ENCODE results near the gene SHISA5.

Gene SHISA5

GRCh38 chr3:48428088-48428571, 75.8 kb downstream of the SHISA5 start:
- H3K14ac ChIP-seq (ENCODE audit: low read length) = no peak overlapping the region
- DNase-seq (ENCODE audit: low spot score) = no peak
- peak overlapping the region; percentile 84 for H3K4me2 ChIP-seq (ENCODE audit: insufficient read depth, low read length, poor library complexity, severe bottlenecking)
- H2BK5ac ChIP-seq (ENCODE audit: low read length) = peak overlapping the region; percentile 91
- no peak overlapping the region for H2BK120ac ChIP-seq (ENCODE audit: low read depth, low read length)
- no CpG with 5 or more reads among the region's 7 CpGs for WGBS, 2 donors (ENCODE audit: extremely low coverage in 2 of 2, insufficient read length in 2 of 2, insufficient replicate concordance in 1 of 2)
- H2AFZ ChIP-seq (ENCODE audit: low read length) = peak overlapping the region; percentile 88
- peak overlapping the region; percentile 78 for H3K9ac ChIP-seq (ENCODE audit: low read depth, low read length, poor library complexity)
- H3K27ac ChIP-seq (replicated peaks; ENCODE audit: low read length) = no peak overlapping the region
- H4K8ac ChIP-seq (ENCODE audit: low read depth, low read length) = no peak overlapping the region
- H4K91ac ChIP-seq (ENCODE audit: low read depth, low read length, poor library complexity) = no peak overlapping the region
- H3K23ac ChIP-seq (ENCODE audit: low read depth, low read length, poor library complexity) = no peak overlapping the region
- peaks cover 35% of the 10 kb centered on the region for H3K79me1 ChIP-seq (ENCODE audit: low read depth, low read length)
- no peak overlapping the region for H2BK12ac ChIP-seq (ENCODE audit: low read length)
- peak overlapping the region; percentile 13 for H2AK5ac ChIP-seq (ENCODE audit: low read depth, low read length)
- peak overlapping the region; percentile 77 to 84 for H3K4me3 ChIP-seq (ENCODE audit: low read length in 2 of 2)
- H3K36me3 ChIP-seq (replicated peaks in 1 of 2; ENCODE audit: control insufficient read depth in 2 of 2, insufficient read depth in 2 of 2, low read length in 2 of 2) = peaks cover 14 to 63% of the 10 kb centered on the region in 2 donors
- no peak overlapping the region for H2BK15ac ChIP-seq (ENCODE audit: low read length)
- H3K9me3 ChIP-seq (replicated peaks in 1 of 2; ENCODE audit: control insufficient read depth in 2 of 2, insufficient read depth in 1 of 2, low read depth in 1 of 2, low read length in 2 of 2) = no peaks in the 10 kb centered on the region
- H3K4ac ChIP-seq (ENCODE audit: low read length) = no peak overlapping the region
- H3K18ac ChIP-seq (ENCODE audit: low read length) = peak overlapping the region; percentile 75
- peaks cover 23 to 40% of the 10 kb centered on the region in 2 donors for H3K4me1 ChIP-seq (ENCODE audit: control insufficient read depth in 2 of 2, insufficient read depth in 1 of 2, low read depth in 1 of 2, low read length in 2 of 2)
- H3K27me3 ChIP-seq (ENCODE audit: control insufficient read depth in 3 of 3, insufficient read depth in 3 of 3, low read depth in 1 of 3, low read length in 3 of 3) = no peaks in the 10 kb centered on the region

GRCh38 chr3:48427630-48427962, 76.4 kb downstream of the SHISA5 start:
- H3K27me3 ChIP-seq (ENCODE audit: control insufficient read depth in 3 of 3, insufficient read depth in 3 of 3, low read depth in 1 of 3, low read length in 3 of 3) = no peaks in the 10 kb centered on the region
- peaks cover 40% of the 10 kb centered on the region for H3K79me1 ChIP-seq (ENCODE audit: low read depth, low read length)
- no peak overlapping the region for H2BK12ac ChIP-seq (ENCODE audit: low read length)
- no peak overlapping the region for H2BK120ac ChIP-seq (ENCODE audit: low read depth, low read length)
- no peak overlapping the region for H2BK15ac ChIP-seq (ENCODE audit: low read length)
- H3K18ac ChIP-seq (ENCODE audit: low read length) = peak overlapping the region; percentile 41
- peaks cover 14 to 63% of the 10 kb centered on the region in 2 donors for H3K36me3 ChIP-seq (replicated peaks in 1 of 2; ENCODE audit: control insufficient read depth in 2 of 2, insufficient read depth in 2 of 2, low read length in 2 of 2)
- peak overlapping the region; percentile 13 for H2AK5ac ChIP-seq (ENCODE audit: low read depth, low read length)
- no peak overlapping the region for H4K91ac ChIP-seq (ENCODE audit: low read depth, low read length, poor library complexity)
- peak overlapping the region; percentile 84 for H3K4me2 ChIP-seq (ENCODE audit: insufficient read depth, low read length, poor library complexity, severe bottlenecking)
- H4K8ac ChIP-seq (ENCODE audit: low read depth, low read length) = no peak overlapping the region
- DNase-seq (ENCODE audit: low spot score) = no peak
- H3K4me3 ChIP-seq (ENCODE audit: low read length in 2 of 2) = peak overlapping the region; percentile 49 to 77
- WGBS, 2 donors (ENCODE audit: extremely low coverage in 2 of 2, insufficient read length in 2 of 2, insufficient replicate concordance in 1 of 2) = no CpG with 5 or more reads among the region's 9 CpGs
- H3K9ac ChIP-seq (ENCODE audit: low read depth, low read length, poor library complexity) = peak overlapping the region; percentile 78
- peaks cover 23 to 36% of the 10 kb centered on the region in 2 donors for H3K4me1 ChIP-seq (ENCODE audit: control insufficient read depth in 2 of 2, insufficient read depth in 1 of 2, low read depth in 1 of 2, low read length in 2 of 2)
- no peak overlapping the region for H3K23ac ChIP-seq (ENCODE audit: low read depth, low read length, poor library complexity)
- no peak overlapping the region for H2AFZ ChIP-seq (ENCODE audit: low read length)
- no peak overlapping the region for H3K14ac ChIP-seq (ENCODE audit: low read length)
- H3K9me3 ChIP-seq (replicated peaks in 1 of 2; ENCODE audit: control insufficient read depth in 2 of 2, insufficient read depth in 1 of 2, low read depth in 1 of 2, low read length in 2 of 2) = no peaks in the 10 kb centered on the region
- H2BK5ac ChIP-seq (ENCODE audit: low read length) = peak overlapping the region; percentile 91
- H3K4ac ChIP-seq (ENCODE audit: low read length) = no peak overlapping the region
- H3K27ac ChIP-seq (replicated peaks; ENCODE audit: low read length) = no peak overlapping the region

- H3K36me3 ChIP-seq (replicated peaks in 1 of 2; ENCODE audit: control insufficient read depth in 2 of 2, insufficient read depth in 2 of 2, low read length in 2 of 2) = peaks cover 15 to 63% of the 10 kb centered on the region in 2 donors
- peak overlapping the region; percentile 78 for H3K9ac ChIP-seq (ENCODE audit: low read depth, low read length, poor library complexity)
- H2BK5ac ChIP-seq (ENCODE audit: low read length) = no peak overlapping the region
- peaks cover 23 to 32% of the 10 kb centered on the region in 2 donors for H3K4me1 ChIP-seq (ENCODE audit: control insufficient read depth in 2 of 2, insufficient read depth in 1 of 2, low read depth in 1 of 2, low read length in 2 of 2)
- no peak overlapping the region for H3K4ac ChIP-seq (ENCODE audit: low read length)
- H3K4me3 ChIP-seq (ENCODE audit: low read length in 2 of 2) = peak overlapping the region; percentile 49 to 77
- peak overlapping the region; percentile 49 for H2AK5ac ChIP-seq (ENCODE audit: low read depth, low read length)
- H3K79me1 ChIP-seq (ENCODE audit: low read depth, low read length) = peaks cover 43% of the 10 kb centered on the region
- no peaks in the 10 kb centered on the region for H3K9me3 ChIP-seq (replicated peaks in 1 of 2; ENCODE audit: control insufficient read depth in 2 of 2, insufficient read depth in 1 of 2, low read depth in 1 of 2, low read length in 2 of 2)
- H3K27me3 ChIP-seq (ENCODE audit: control insufficient read depth in 3 of 3, insufficient read depth in 3 of 3, low read depth in 1 of 3, low read length in 3 of 3) = no peaks in the 10 kb centered on the region
- H2AFZ ChIP-seq (ENCODE audit: low read length) = no peak overlapping the region
- H2BK15ac ChIP-seq (ENCODE audit: low read length) = no peak overlapping the region
- H3K14ac ChIP-seq (ENCODE audit: low read length) = no peak overlapping the region
- H3K18ac ChIP-seq (ENCODE audit: low read length) = peak overlapping the region; percentile 41
- H3K27ac ChIP-seq (replicated peaks; ENCODE audit: low read length) = no peak overlapping the region
- H2BK120ac ChIP-seq (ENCODE audit: low read depth, low read length) = no peak overlapping the region
- H4K91ac ChIP-seq (ENCODE audit: low read depth, low read length, poor library complexity) = no peak overlapping the region
- H3K23ac ChIP-seq (ENCODE audit: low read depth, low read length, poor library complexity) = no peak overlapping the region
- H4K8ac ChIP-seq (ENCODE audit: low read depth, low read length) = no peak overlapping the region
- H2BK12ac ChIP-seq (ENCODE audit: low read length) = no peak overlapping the region
- peak overlapping the region; percentile 84 for H3K4me2 ChIP-seq (ENCODE audit: insufficient read depth, low read length, poor library complexity, severe bottlenecking)
- WGBS, 2 donors (ENCODE audit: extremely low coverage in 2 of 2, insufficient read length in 2 of 2, insufficient replicate concordance in 1 of 2) = no CpG with 5 or more reads among the region's 8 CpGs
- DNase-seq (ENCODE audit: low spot score) = no peak
These were observed 76.9 kb downstream of the SHISA5 start for GRCh38 chr3:48426944-48427629.

- Histone ChIP-seq H2BK120ac (ENCODE audit: low read depth, low read length) (no peak overlapping the region), H3K14ac (ENCODE audit: low read length) (no peak overlapping the region), H2AFZ (ENCODE audit: low read length) (no peak overlapping the region), H3K36me3 (replicated peaks in 1 of 2; ENCODE audit: control insufficient read depth in 2 of 2, insufficient read depth in 2 of 2, low read length in 2 of 2) (peaks cover 19 to 63% of the 10 kb centered on the region in 2 donors), H2BK15ac (ENCODE audit: low read length) (no peak overlapping the region), H3K18ac (ENCODE audit: low read length) (no peak overlapping the region), H2BK12ac (ENCODE audit: low read length) (no peak overlapping the region), H3K23ac (ENCODE audit: low read depth, low read length, poor library complexity) (peak overlapping the region; percentile 20), H3K27me3 (ENCODE audit: control insufficient read depth in 3 of 3, insufficient read depth in 3 of 3, low read depth in 1 of 3, low read length in 3 of 3) (no peaks in the 10 kb centered on the region), H3K4ac (ENCODE audit: low read length) (no peak overlapping the region), H3K4me3 (ENCODE audit: low read length in 2 of 2) (no peak overlapping the region), H4K91ac (ENCODE audit: low read depth, low read length, poor library complexity) (no peak overlapping the region), H3K79me1 (ENCODE audit: low read depth, low read length) (peaks cover 49% of the 10 kb centered on the region), H3K27ac (replicated peaks; ENCODE audit: low read length) (no peak overlapping the region), H3K4me2 (ENCODE audit: insufficient read depth, low read length, poor library complexity, severe bottlenecking) (no peak overlapping the region), H4K8ac (ENCODE audit: low read depth, low read length) (no peak overlapping the region), H3K9ac (ENCODE audit: low read depth, low read length, poor library complexity) (peak overlapping the region; percentile 18), H3K9me3 (replicated peaks in 1 of 2; ENCODE audit: control insufficient read depth in 2 of 2, insufficient read depth in 1 of 2, low read depth in 1 of 2, low read length in 2 of 2) (no peaks in the 10 kb centered on the region), H2BK5ac (ENCODE audit: low read length) (no peak overlapping the region), H3K4me1 (ENCODE audit: control insufficient read depth in 2 of 2, insufficient read depth in 1 of 2, low read depth in 1 of 2, low read length in 2 of 2) (peaks cover 23 to 32% of the 10 kb centered on the region in 2 donors), H2AK5ac (ENCODE audit: low read depth, low read length) (peak overlapping the region; percentile 49)
- no CpG with 5 or more reads among the region's 11 CpGs for WGBS, 2 donors (ENCODE audit: extremely low coverage in 2 of 2, insufficient read length in 2 of 2, insufficient replicate concordance in 1 of 2)
- no peak for DNase-seq (ENCODE audit: low spot score)
These were observed 77.5 kb downstream of the SHISA5 start for GRCh38 chr3:48426401-48426909.
